Left ventricle myocardium superior (tissue), 1 donor: ENCODE measurements around the gene LAGE3. TPM values are rescaled to one million over a fixed set of nuclear protein-coding genes. Genes with fewer than 3 reads are reported as not detected.

Source experiments
- ATAC-seq: fragments of 200-7000 bp; cut with Tn5 transposase; one replicate; pipeline ENCODE4 v1.9.1; 2020; ENCODE audit warnings: mild to moderate bottlenecking, moderate library complexity
- DNase-seq: peaks from one replicate; pipeline ENCODE4 v3.0.0-alpha.2; 2020
- intact Hi-C: fragments of 100-400 bp; cut with micrococcal nuclease; formaldehyde crosslinking; loops from one replicate; pipeline ENCODE4 v1.11.0; 2022
- total RNA-seq: library from RNA; stranded (reverse); fragmentation: NEBNext Ultra II Directional; extraction: Animal tissue kit (Norgen Biotek cat#: 25700); gene quantifications from one replicate; pipeline ENCODE4 v1.2.1, GENCODE V29; 2021
- donor health status: DM: no; HTN: yes; CAD: no; lungs with severe emphysema.

Gene LAGE3
- total RNA-seq, 1 donor from 2014 or later: 20.7 TPM

- ATAC-seq (no peak), DNase-seq (no peak)
- intact Hi-C loops: no loop called here
Observed at GRCh38 chrX:154463611-154464220, 15.4 kb downstream of the LAGE3 start.

GRCh38 chrX:154462396-154462795 lies 16.7 kb downstream of the LAGE3 start:
- intact Hi-C loops: no loop called here
- DNase-seq (no peak), ATAC-seq (no peak)

- intact Hi-C loops: no loop called here
- ATAC-seq (no peak), DNase-seq (no peak)
Observed at GRCh38 chrX:154460326-154460725, 18.8 kb downstream of the LAGE3 start.

- DNase-seq (no peak), ATAC-seq (peak; percentile 7)
- intact Hi-C loops: no loop called here
Observed at GRCh38 chrX:154459832-154460231, 19.2 kb downstream of the LAGE3 start.

- intact Hi-C loops: no loop called here
- ATAC-seq: peak; percentile 89
- DNase-seq: peak; percentile 73
Observed at GRCh38 chrX:154458954-154459778, 19.9 kb downstream of the LAGE3 start.

- peak; percentile 73 for ATAC-seq
- intact Hi-C loops: no loop called here
- peak; percentile 73 for DNase-seq
Observed at GRCh38 chrX:154458116-154458953, 20.7 kb downstream of the LAGE3 start, which contains the start of gene PLXNA3. Gene PLXNA3 (plus strand): TSS chrX:154458281. CDS start chrX:154460184, 1,903 bp downstream.

- peak; percentile 54 for ATAC-seq
- DNase-seq: peak; percentile 62
- intact Hi-C loops: no loop called here
Observed at GRCh38 chrX:154457491-154458115, 21.5 kb downstream of the LAGE3 start.

GRCh38 chrX:154452823-154453222 lies 26.3 kb downstream of the LAGE3 start:
- no peak for ATAC-seq
- DNase-seq: no peak
- intact Hi-C loops: no loop called here

GRCh38 chrX:154450312-154450711 lies 28.8 kb downstream of the LAGE3 start:
- no peak for ATAC-seq
- intact Hi-C loops: no loop called here
- no peak for DNase-seq

- ATAC-seq: no peak
Observed at GRCh38 chrX:154449618-154450017, 29.5 kb downstream of the LAGE3 start.

GRCh38 chrX:154448484-154448883 lies 30.6 kb downstream of the LAGE3 start:
- ATAC-seq (no peak), DNase-seq (no peak)
- intact Hi-C loops: no loop called here

More at GRCh38 chrX:154449618-154450017, 29.5 kb downstream of the LAGE3 start:
- intact Hi-C loops: no loop called here
- no peak for DNase-seq

GRCh38 chrX:154446430-154446829 lies 32.7 kb downstream of the LAGE3 start:
- intact Hi-C loops: no loop called here
- DNase-seq: no peak
- no peak for ATAC-seq

- ATAC-seq (no peak), DNase-seq (no peak)
- intact Hi-C loops: no loop called here
Observed at GRCh38 chrX:154445776-154446175, 33.3 kb downstream of the LAGE3 start.

GRCh38 chrX:154444755-154445246 lies 34.3 kb downstream of the LAGE3 start:
- no peak for DNase-seq
- intact Hi-C loops: no loop called here
- ATAC-seq: no peak

- intact Hi-C loops: no loop called here
- peak; percentile 92 for ATAC-seq
- peak; percentile 91 for DNase-seq
Observed at GRCh38 chrX:154443992-154444754, 34.9 kb downstream of the LAGE3 start, which contains the start of gene FAM50A. Gene FAM50A (plus strand): TSS chrX:154444141. CDS start chrX:154444236, 95 bp downstream.

- ATAC-seq (peak; percentile 17), DNase-seq (no peak)
- intact Hi-C loops: no loop called here
Observed at GRCh38 chrX:154443479-154443910, 35.6 kb downstream of the LAGE3 start.

- intact Hi-C loops: no loop called here
- DNase-seq (no peak), ATAC-seq (no peak)
Observed at GRCh38 chrX:154441984-154442707, 36.9 kb downstream of the LAGE3 start.

- intact Hi-C loops: no loop called here
- DNase-seq (no peak), ATAC-seq (no peak)
Observed at GRCh38 chrX:154441564-154441963, 37.5 kb downstream of the LAGE3 start.
